DOHH2 (cell line): ENCODE data around the gene ADCY4.

Experiments used
- H3F3A ChIP-seq: fragments of 200-600 bp; sonication (generic), shearing (Covaris generic); 2 replicates; pipeline ENCODE4 v1.6.0; 2016; ENCODE audit warnings: antibody characterized with exemption, mild to moderate bottlenecking; ENCODE audit not compliant: control insufficient read depth, insufficient read depth
- H3K27ac ChIP-seq: fragments of 200-600 bp; sonication (generic); 2 replicates; pipeline ENCODE4 v1.5.1; 2014; ENCODE audit warnings: low read depth, mild to moderate bottlenecking, low read length, moderate library complexity
- H3K27me3 ChIP-seq: fragments of 200-600 bp; sonication (generic); 2 replicates; pipeline ENCODE4 v1.6.1; 2014; ENCODE audit warnings: mild to moderate bottlenecking, low read length, mixed read lengths; ENCODE audit not compliant: control insufficient read depth
- H3K36me3 ChIP-seq: fragments of 200-600 bp; sonication (generic); 2 replicates; pipeline ENCODE4 v1.6.1; 2014; ENCODE audit warnings: mild to moderate bottlenecking, low read length, moderate library complexity, mixed read lengths; ENCODE audit not compliant: control insufficient read depth
- H3K4me1 ChIP-seq: fragments of 200-600 bp; sonication (generic); 2 replicates; pipeline ENCODE4 v1.6.1; 2014; ENCODE audit warnings: mild to moderate bottlenecking, low read length, mixed read lengths; ENCODE audit not compliant: control insufficient read depth
- H3K4me2 ChIP-seq: fragments of 200-600 bp; sonication (generic); 2 replicates; pipeline ENCODE4 v1.6.0; 2014; ENCODE audit warnings: mild to moderate bottlenecking, low read length, moderate library complexity
- H3K4me3 ChIP-seq: fragments of 200-600 bp; sonication (generic); 2 replicates; pipeline ENCODE4 v1.5.1; 2014; ENCODE audit warnings: mild to moderate bottlenecking, low read length, mixed read lengths
- H3K79me2 ChIP-seq: fragments of 200-600 bp; sonication (generic); 2 replicates; pipeline ENCODE4 v1.6.1; 2014; ENCODE audit warnings: mild to moderate bottlenecking, low read length, mixed read lengths; ENCODE audit not compliant: control insufficient read depth
- H3K9me2 ChIP-seq: fragments of 200-600 bp; sonication (generic); replicated peaks from 2 replicates; pipeline ENCODE4 v1.6.1; 2014; ENCODE audit warnings: mild to moderate bottlenecking, low read length, mixed read lengths; ENCODE audit not compliant: control insufficient read depth
- H3K9me3 ChIP-seq: fragments of 200-600 bp; sonication (generic); 2 replicates; pipeline ENCODE4 v1.6.1; 2014; ENCODE audit warnings: antibody characterized with exemption, low read length, mixed read lengths; ENCODE audit not compliant: control insufficient read depth, insufficient read depth
- H4K20me1 ChIP-seq: fragments of 200-600 bp; sonication (generic); 2 replicates; pipeline ENCODE4 v1.6.0; 2014; ENCODE audit warnings: low read depth, mild to moderate bottlenecking, antibody characterized with exemption, low read length, moderate library complexity; ENCODE audit not compliant: control insufficient read depth, insufficient read depth
- EZH2phosphoT487 ChIP-seq: fragments of 200-600 bp; sonication (generic); IDR thresholded peaks from 2 replicates; pipeline ENCODE4 v1.6.1; 2017; ENCODE audit warnings: borderline replicate concordance, mild to moderate bottlenecking, antibody characterized with exemption, low read length, moderate library complexity, mixed read lengths
- TF ChIP-seq, protein P1 (sequence below): fragments of 200-600 bp; sonication (generic); IDR thresholded peaks from one replicate; pipeline ENCODE4 v1.5.1; 2014; ENCODE audit warnings: antibody characterized with exemption, mild to moderate bottlenecking, low read depth, low read length; ENCODE audit not compliant: poor library complexity, severe bottlenecking

ADCY4 gene

DNA sequence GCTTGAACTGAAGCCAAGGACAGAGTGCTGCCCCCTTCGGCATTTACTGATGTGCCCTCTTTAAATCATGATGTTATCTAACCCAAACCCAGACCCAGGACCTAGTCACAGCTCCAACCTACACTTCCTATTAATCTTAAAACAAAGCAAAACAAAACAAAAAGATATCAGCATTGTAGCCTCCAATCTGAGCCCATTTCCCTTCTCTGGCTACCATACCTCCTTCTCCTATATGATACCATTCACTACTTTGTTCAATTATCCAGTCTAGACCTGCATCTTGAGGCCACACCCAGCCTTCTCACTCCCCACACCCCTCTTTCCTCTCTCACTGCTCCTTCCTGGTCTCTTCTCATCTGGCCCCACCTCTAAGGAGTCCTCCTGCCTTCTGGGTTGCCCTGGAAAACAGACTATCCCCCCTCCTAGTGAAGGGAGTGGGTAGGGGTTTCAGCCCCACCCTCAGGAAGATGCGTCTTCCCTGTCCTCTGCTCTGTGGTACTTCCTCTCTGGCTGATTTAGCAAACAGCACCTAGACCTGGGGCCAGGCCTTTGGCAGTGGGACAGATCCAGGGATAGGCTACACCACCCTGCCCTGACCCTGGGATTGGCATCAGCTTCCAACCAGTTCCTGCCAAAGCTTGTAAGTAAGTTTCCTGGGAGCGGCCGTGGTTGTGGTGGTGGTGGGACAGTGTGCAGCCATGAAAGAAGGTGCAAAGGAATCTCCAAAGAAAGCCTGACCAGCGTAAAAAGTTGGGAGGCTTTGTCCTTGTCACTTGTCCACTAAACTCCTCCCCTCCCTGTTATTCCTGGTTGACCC is 20.3 kb downstream of the ADCY4 start:
- Histone ChIP-seq H3K27ac (no peak overlapping the region), H3K4me2 (no peak overlapping the region), H4K20me1 (no peaks in the 10 kb centered on the region), H3F3A (peaks cover 10% of the 10 kb centered on the region; the same call in 1 of the 2 replicates), H3K9me3 (no peaks in the 10 kb centered on the region), H3K79me2 (0 out of 2 replicates have a peak, but pooled peaks cover 2% of the 10 kb centered on the region), H3K4me1 (peaks cover 41% of the 10 kb centered on the region), H3K36me3 (peaks cover 29% of the 10 kb centered on the region), H3K4me3 (no peak overlapping the region), H3K9me2 (no peaks in the 10 kb centered on the region), H3K27me3 (peaks cover 7% of the 10 kb centered on the region; the same call in 1 of the 2 replicates)
- no peak for TF ChIP-seq EZH2phosphoT487
- TF ChIP-seq, protein P1, sequence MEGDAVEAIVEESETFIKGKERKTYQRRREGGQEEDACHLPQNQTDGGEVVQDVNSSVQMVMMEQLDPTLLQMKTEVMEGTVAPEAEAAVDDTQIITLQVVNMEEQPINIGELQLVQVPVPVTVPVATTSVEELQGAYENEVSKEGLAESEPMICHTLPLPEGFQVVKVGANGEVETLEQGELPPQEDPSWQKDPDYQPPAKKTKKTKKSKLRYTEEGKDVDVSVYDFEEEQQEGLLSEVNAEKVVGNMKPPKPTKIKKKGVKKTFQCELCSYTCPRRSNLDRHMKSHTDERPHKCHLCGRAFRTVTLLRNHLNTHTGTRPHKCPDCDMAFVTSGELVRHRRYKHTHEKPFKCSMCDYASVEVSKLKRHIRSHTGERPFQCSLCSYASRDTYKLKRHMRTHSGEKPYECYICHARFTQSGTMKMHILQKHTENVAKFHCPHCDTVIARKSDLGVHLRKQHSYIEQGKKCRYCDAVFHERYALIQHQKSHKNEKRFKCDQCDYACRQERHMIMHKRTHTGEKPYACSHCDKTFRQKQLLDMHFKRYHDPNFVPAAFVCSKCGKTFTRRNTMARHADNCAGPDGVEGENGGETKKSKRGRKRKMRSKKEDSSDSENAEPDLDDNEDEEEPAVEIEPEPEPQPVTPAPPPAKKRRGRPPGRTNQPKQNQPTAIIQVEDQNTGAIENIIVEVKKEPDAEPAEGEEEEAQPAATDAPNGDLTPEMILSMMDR = no peak

DNA sequence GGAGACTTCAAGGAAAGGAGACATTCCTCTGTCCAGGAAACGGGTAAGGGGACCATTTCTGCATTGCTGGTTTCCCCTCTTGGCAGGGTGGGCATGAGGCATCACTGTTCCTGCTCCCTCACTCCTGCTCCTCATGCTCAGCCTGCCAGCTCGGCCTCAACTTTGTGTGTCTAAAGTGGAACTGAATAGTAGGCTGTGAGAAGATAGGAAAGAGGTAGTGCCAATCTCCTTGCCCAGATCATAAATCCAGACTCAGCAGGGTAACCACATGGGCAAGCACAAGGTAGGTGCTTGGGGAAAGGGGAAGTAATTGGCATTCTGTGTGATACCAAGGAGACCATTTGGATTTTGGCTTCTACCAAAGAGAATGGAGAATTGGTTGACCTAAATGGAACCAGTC is 21.0 kb downstream of the ADCY4 start:
- Histone ChIP-seq H3F3A (peaks cover 10% of the 10 kb centered on the region; the same call in 1 of the 2 replicates), H3K4me2 (no peak overlapping the region), H3K79me2 (0 out of 2 replicates have a peak, but pooled peaks cover 2% of the 10 kb centered on the region), H3K9me2 (no peaks in the 10 kb centered on the region), H3K27ac (no peak overlapping the region), H3K27me3 (no peaks in the 10 kb centered on the region), H3K4me1 (peaks cover 41% of the 10 kb centered on the region), H3K36me3 (peaks cover 35% of the 10 kb centered on the region), H3K9me3 (no peaks in the 10 kb centered on the region), H3K4me3 (no peak overlapping the region), H4K20me1 (no peaks in the 10 kb centered on the region)
- TF ChIP-seq, protein P1 = no peak
- no peak for TF ChIP-seq EZH2phosphoT487

DNA sequence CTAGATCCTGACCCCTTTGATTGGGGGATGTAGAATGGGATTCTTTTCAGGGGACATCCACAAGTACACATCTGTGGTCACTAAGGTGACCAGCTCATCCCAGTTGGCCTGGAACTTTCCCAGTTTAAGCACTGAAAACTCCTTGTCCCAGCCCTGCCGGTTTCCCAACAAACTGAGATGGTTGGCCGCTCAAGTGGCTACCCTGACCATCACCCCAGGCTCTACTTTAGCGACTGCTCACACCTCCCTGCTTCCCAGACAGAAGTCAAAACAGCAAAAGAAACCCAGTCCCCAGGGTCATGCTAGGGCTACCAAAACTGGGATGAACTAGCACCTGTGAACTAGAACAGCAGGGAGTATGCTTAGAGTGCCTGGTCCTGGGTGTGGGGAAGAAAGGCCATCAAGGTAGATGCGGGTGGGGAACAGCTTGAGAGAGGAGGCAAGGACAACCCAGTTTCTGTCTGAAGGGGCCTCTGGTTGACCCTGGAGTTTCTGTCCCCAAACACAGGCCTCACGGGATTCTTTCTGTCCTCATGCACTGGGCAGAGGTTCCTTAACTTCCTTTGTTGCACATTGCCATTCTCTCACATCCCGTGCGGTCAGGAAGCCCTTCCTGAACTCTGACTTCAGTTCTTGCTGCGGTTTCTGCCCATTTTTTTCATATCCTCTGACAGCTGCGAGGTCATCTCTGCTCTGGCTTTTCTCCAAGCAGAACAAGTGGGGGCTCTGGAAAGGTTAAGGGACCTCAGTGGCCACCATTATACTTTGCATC is 21.9 kb downstream of the ADCY4 start:
- Histone ChIP-seq H4K20me1 (no peaks in the 10 kb centered on the region), H3K4me3 (0 out of 2 replicates have a peak overlapping the region, but pooled peaks have one; percentile 0), H3K27me3 (no peaks in the 10 kb centered on the region), H3K9me2 (no peaks in the 10 kb centered on the region), H3F3A (peaks cover 10% of the 10 kb centered on the region; the same call in 1 of the 2 replicates), H3K4me1 (peaks cover 44% of the 10 kb centered on the region), H3K36me3 (peaks cover 44% of the 10 kb centered on the region), H3K79me2 (0 out of 2 replicates have a peak, but pooled peaks cover 2% of the 10 kb centered on the region), H3K9me3 (no peaks in the 10 kb centered on the region), H3K4me2 (peak overlapping the region; percentile 35), H3K27ac (peak overlapping the region; percentile 28; the same call in 1 of the 2 replicates)
- TF ChIP-seq, protein P1 = no peak
- no peak for TF ChIP-seq EZH2phosphoT487
